Subcutaneous adipose tissue (tissue), 4 donors: ENCODE results near the gene SLC7A4. TPM values are rescaled to one million over a fixed set of nuclear protein-coding genes. Genes with fewer than 3 reads are reported as not detected.

Experiments used
- CTCF ChIP-seq: fragments of 450-650 bp; IDR thresholded peaks from one replicate; pipeline ENCODE4 v1.5.1; 2016; ENCODE audit warnings: low read depth, mild to moderate bottlenecking, control low read depth, antibody characterized with exemption, moderate library complexity
- total RNA-seq, 4 donors: library from RNA; depleted of rRNA; stranded (reverse); fragments of >200 nt; gene quantifications; one replicate each; pipeline ENCODE4 v1.1.0, GENCODE V29; 2016

SLC7A4 gene
- total RNA-seq, 4 donors from 2014 or later = 0.94 to 4.4 (median 2.1) TPM

GRCh38 chr22:21022507-21022906 lies 9.9 kb downstream of the SLC7A4 start:
- no peak for TF ChIP-seq CTCF

DNA sequence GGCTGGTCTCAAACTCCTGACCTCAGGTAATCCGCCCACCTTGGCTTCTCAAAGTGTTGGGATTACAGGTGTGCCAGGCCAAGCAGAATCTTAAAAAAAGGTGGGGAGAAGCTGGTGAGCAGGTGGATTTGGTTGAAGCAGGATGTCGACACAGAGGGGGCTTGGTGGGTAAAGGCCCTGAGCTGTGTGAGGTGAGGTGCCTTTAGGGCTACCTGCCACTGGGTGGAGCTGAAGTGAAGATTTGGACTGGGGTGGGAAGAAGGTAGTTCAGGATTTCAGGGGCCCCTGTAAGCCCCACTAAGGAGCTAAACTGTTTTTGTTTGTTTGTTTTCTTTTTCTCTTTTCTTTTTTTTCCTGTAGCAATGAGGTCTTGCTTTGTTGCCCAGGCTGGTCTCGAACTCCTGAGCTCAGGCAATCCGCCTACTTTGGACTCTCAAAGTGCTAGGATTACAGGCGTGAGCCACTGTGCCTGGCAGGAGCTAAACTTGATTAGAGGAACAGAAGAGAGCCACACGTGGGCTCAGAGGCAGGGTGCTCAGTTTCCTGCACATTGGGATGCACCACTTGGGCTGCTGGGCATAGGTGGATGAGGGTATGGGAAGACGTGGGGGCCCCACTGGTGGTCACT lies 11.4 kb downstream of the SLC7A4 start:
- no peak for TF ChIP-seq CTCF

DNA sequence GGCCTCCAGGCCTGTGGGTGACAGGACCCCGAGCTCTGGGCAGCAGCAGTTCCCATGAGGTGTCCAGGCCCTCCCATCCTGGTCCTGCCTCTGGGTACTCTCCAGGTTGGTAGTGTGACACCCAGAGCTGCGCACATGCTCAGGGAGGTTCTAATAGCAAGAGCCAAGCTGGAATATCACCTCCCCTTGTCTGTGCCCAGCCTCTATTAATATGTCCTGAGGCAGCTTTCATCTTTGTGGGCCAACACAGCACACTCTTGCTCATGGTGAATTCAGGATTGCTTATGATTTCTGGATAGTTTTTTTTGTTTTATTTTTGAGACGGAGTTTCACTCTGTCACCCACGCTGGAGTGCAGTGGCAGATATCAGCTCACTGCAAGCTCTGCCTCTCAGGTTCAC lies 14.0 kb downstream of the SLC7A4 start:
- TF ChIP-seq CTCF = no peak

DNA sequence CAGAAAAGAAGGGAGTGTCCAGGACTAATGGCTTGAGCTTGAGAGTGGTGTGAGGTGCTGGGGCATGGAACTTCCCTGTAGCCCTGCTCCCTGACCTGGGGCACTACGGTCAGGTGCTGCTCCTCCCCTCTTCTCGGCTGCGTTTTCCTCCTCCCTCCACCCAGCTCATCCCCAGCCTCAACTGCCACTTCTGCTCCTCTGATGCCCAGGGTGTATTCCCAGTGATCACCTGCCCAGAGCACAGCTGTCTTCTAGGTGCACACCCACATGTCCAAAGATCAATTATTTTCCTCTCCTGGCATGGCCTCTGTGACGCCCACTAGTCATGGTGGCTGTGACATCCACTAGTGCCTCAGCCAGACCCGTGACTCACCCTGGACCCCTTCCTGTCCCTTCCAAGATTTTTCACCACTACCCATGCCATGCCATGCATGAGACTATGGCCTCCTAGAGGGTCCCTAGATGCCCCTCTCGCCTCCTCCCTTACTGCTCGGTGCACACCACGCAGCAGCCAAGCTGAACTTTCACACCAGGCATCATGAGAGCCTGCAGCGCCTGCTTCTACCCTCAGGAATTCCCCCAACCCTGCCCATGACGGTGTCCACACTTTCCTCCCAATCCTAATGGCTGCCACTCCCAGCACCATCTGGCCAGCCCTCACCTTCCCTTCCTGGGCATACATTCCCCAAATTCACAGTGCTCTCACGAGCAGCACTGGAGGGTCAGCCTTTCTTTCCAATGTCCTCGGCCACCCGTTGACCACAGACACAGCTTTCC lies 15.5 kb downstream of the SLC7A4 start:
- TF ChIP-seq CTCF = no peak

- TF ChIP-seq CTCF = no peak
Observed at GRCh38 chr22:21015466-21016006, 16.8 kb downstream of the SLC7A4 start.

DNA sequence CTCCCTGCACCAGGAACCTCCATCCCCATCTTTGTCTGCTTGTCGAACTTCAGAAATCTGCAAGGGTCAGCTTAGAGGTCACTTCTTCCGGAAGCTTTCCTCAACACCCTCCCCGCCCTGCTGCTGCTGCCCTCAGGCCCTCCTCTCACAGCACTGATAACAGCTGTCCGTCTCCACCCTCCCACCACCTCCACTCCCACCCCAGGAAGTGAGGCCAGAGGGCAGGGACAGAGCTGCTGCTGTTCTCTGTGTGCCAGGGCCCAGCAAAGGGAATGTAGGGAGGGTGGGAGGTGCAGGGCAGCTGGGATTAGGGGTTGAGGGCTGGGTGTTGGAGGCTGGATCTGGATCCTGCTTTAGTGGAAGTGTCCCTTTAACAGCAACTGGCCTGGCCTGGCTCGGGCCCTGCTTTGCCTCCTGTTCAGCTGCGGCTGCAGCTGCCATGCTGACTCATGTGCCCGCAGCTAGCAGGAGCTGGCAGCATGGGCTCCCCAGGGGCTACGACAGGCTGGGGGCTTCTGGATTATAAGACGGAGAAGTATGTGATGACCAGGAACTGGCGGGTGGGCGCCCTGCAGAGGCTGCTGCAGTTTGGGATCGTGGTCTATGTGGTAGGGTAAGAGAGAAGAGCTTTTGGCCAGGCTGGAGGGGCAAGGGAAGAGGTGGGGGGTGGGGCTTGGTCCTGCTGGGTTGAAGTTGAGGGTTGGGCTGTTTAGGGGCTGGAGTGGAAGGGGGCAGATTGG lies 17.5 kb downstream of the SLC7A4 start, which contains the start of gene P2RX6:
TSS of gene P2RX6 (plus strand) at position 440 of the 740 bp plus-strand sequence. CDS start at position 450, 10 bp downstream.
- TF ChIP-seq CTCF = no peak
